ENCODE data around the gene TMEM51. TPM values are rescaled to one million over a fixed set of nuclear protein-coding genes. Genes with fewer than 3 reads are reported as not detected.

TMEM51 gene
- total RNA-seq, 1 experiment from 2014 or later: 10.4 TPM

- no peak for TF ChIP-seq NR2C2 (CRISPR knock-in tag; IDR thresholded peaks at IDR 0.05)
- no peak for TF ChIP-seq RELA (CRISPR knock-in tag; IDR thresholded peaks at IDR 0.05; ENCODE audit: borderline replicate concordance)
- no peak for TF ChIP-seq ZNF425 (CRISPR knock-in tag; conservative IDR thresholded peaks at IDR 0.05)
- TF ChIP-seq AFF4 (CRISPR knock-in tag; IDR thresholded peaks at IDR 0.05; ENCODE audit: borderline replicate concordance): no peak
- no peak for TF ChIP-seq HMGXB4 (CRISPR knock-in tag; IDR thresholded peaks at IDR 0.05)
- TF ChIP-seq GABPB1 (CRISPR knock-in tag; IDR thresholded peaks at IDR 0.05): no peak
- peak; percentile 16; the same call in 1 of the 2 replicates for TF ChIP-seq ZNF423 (CRISPR knock-in tag; IDR thresholded peaks at IDR 0.05)
- no peak; the same call in 1 of the 2 replicates for TF ChIP-seq NFE2L1 (CRISPR knock-in tag; IDR thresholded peaks at IDR 0.05)
- no peak for TF ChIP-seq ATF1 (CRISPR knock-in tag; IDR thresholded peaks at IDR 0.05)
- TF ChIP-seq GRHL2 (CRISPR knock-in tag; IDR thresholded peaks at IDR 0.05; ENCODE audit: insufficient replicate concordance, severe bottlenecking): no peak
- no peak for TF ChIP-seq E2F5 (CRISPR knock-in tag; IDR thresholded peaks at IDR 0.05)
- no peak for TF ChIP-seq ZNF317 (CRISPR knock-in tag; IDR thresholded peaks at IDR 0.05; ENCODE audit: borderline replicate concordance, low read depth)
- TF ChIP-seq ZNF281 (CRISPR knock-in tag; IDR thresholded peaks at IDR 0.05): no peak
- TF ChIP-seq SOX15 (CRISPR knock-in tag; IDR thresholded peaks at IDR 0.05): no peak
- TF ChIP-seq GTF2I (CRISPR knock-in tag; conservative IDR thresholded peaks at IDR 0.05): no peak
- no peak for TF ChIP-seq KAT7 (CRISPR knock-in tag; IDR thresholded peaks at IDR 0.05; ENCODE audit: borderline replicate concordance)
- TF ChIP-seq JAZF1 (CRISPR knock-in tag; IDR thresholded peaks at IDR 0.05): no peak
- no peak for TF ChIP-seq TP53 (CRISPR knock-in tag; IDR thresholded peaks at IDR 0.05)
- TF ChIP-seq ZSCAN18 (CRISPR knock-in tag; IDR thresholded peaks at IDR 0.05): no peak
- 0 out of 2 replicates have a peak, but pooled peaks have one; percentile 3 for TF ChIP-seq E2F1 (CRISPR knock-in tag; IDR thresholded peaks at IDR 0.05)
- TF ChIP-seq ATF2 (CRISPR knock-in tag; IDR thresholded peaks at IDR 0.05; ENCODE audit: borderline replicate concordance, low read depth): no peak
- no peak for TF ChIP-seq OVOL2 (CRISPR knock-in tag; IDR thresholded peaks at IDR 0.05; ENCODE audit: borderline replicate concordance)
These were observed 53.7 kb downstream of the TMEM51 start (continued) for GRCh38 chr1:15207031-15207828.
